ENCODE measurements around the gene TRAPPC12.

The TRAPPC12 gene

GRCh38 chr2:3424171-3424795, 44.8 kb downstream of the TRAPPC12 start:
- H3K27ac ChIP-seq (ENCODE audit: low read depth, low read length): no peak overlapping the region
- peak; percentile 34 for TF ChIP-seq CTCF (IDR thresholded peaks at IDR 0.05; ENCODE audit: low read depth, low read length, poor library complexity, severe bottlenecking)
- TF ChIP-seq EZH2phosphoT487 (IDR thresholded peaks at IDR 0.05; ENCODE audit: borderline replicate concordance, low read length): no peak
- H3K79me2 ChIP-seq (ENCODE audit: control insufficient read depth, low read length): no peaks in the 10 kb centered on the region
- H3F3A ChIP-seq (ENCODE audit: control insufficient read depth, insufficient read depth): peaks cover 3% of the 10 kb centered on the region; the same call in 1 of the 2 replicates
- H4K20me1 ChIP-seq (ENCODE audit: control insufficient read depth, insufficient read depth, low read depth, low read length): no peaks in the 10 kb centered on the region
- H3K9me2 ChIP-seq (replicated peaks; ENCODE audit: control insufficient read depth, low read length): no peaks in the 10 kb centered on the region
- H3K4me3 ChIP-seq (ENCODE audit: low read length): no peak overlapping the region
- H3K4me1 ChIP-seq (ENCODE audit: control insufficient read depth, low read length): peaks cover 32% of the 10 kb centered on the region
- H3K27me3 ChIP-seq (ENCODE audit: control insufficient read depth, low read length): no peaks in the 10 kb centered on the region
- no peak overlapping the region for H3K4me2 ChIP-seq (ENCODE audit: low read length)
- H3K9me3 ChIP-seq (ENCODE audit: control insufficient read depth, insufficient read depth, low read length): no peaks in the 10 kb centered on the region
- H3K36me3 ChIP-seq (ENCODE audit: control insufficient read depth, low read length): peaks cover 65% of the 10 kb centered on the region

GRCh38 chr2:3426615-3427014, 47.1 kb downstream of the TRAPPC12 start:
- no peak overlapping the region for H3K4me3 ChIP-seq (ENCODE audit: low read length)
- no peak overlapping the region for H3K4me2 ChIP-seq (ENCODE audit: low read length)
- peaks cover 20% of the 10 kb centered on the region for H3K4me1 ChIP-seq (ENCODE audit: control insufficient read depth, low read length)
- H3K9me3 ChIP-seq (ENCODE audit: control insufficient read depth, insufficient read depth, low read length): no peaks in the 10 kb centered on the region
- H3K36me3 ChIP-seq (ENCODE audit: control insufficient read depth, low read length): peaks cover 68% of the 10 kb centered on the region
- no peaks in the 10 kb centered on the region for H4K20me1 ChIP-seq (ENCODE audit: control insufficient read depth, insufficient read depth, low read depth, low read length)
- TF ChIP-seq EZH2phosphoT487 (IDR thresholded peaks at IDR 0.05; ENCODE audit: borderline replicate concordance, low read length) (no peak), CTCF (IDR thresholded peaks at IDR 0.05; ENCODE audit: low read depth, low read length, poor library complexity, severe bottlenecking) (no peak)
- H3K9me2 ChIP-seq (replicated peaks; ENCODE audit: control insufficient read depth, low read length): no peaks in the 10 kb centered on the region
- no peak overlapping the region for H3K27ac ChIP-seq (ENCODE audit: low read depth, low read length)
- H3K27me3 ChIP-seq (ENCODE audit: control insufficient read depth, low read length): no peaks in the 10 kb centered on the region
- H3K79me2 ChIP-seq (ENCODE audit: control insufficient read depth, low read length): no peaks in the 10 kb centered on the region
- peaks cover 3% of the 10 kb centered on the region; the same call in 1 of the 2 replicates for H3F3A ChIP-seq (ENCODE audit: control insufficient read depth, insufficient read depth)

GRCh38 chr2:3427272-3427671, 47.8 kb downstream of the TRAPPC12 start:
- TF ChIP-seq EZH2phosphoT487 (IDR thresholded peaks at IDR 0.05; ENCODE audit: borderline replicate concordance, low read length) (no peak), CTCF (IDR thresholded peaks at IDR 0.05; ENCODE audit: low read depth, low read length, poor library complexity, severe bottlenecking) (no peak)
- Histone ChIP-seq H3K9me3 (ENCODE audit: control insufficient read depth, insufficient read depth, low read length) (no peaks in the 10 kb centered on the region), H3K27ac (ENCODE audit: low read depth, low read length) (no peak overlapping the region), H3K4me3 (ENCODE audit: low read length) (no peak overlapping the region), H3F3A (ENCODE audit: control insufficient read depth, insufficient read depth) (peaks cover 3% of the 10 kb centered on the region; the same call in 1 of the 2 replicates), H3K4me2 (ENCODE audit: low read length) (no peak overlapping the region), H3K9me2 (replicated peaks; ENCODE audit: control insufficient read depth, low read length) (no peaks in the 10 kb centered on the region), H3K79me2 (ENCODE audit: control insufficient read depth, low read length) (no peaks in the 10 kb centered on the region), H3K4me1 (ENCODE audit: control insufficient read depth, low read length) (peaks cover 14% of the 10 kb centered on the region), H3K27me3 (ENCODE audit: control insufficient read depth, low read length) (no peaks in the 10 kb centered on the region), H3K36me3 (ENCODE audit: control insufficient read depth, low read length) (peaks cover 65% of the 10 kb centered on the region), H4K20me1 (ENCODE audit: control insufficient read depth, insufficient read depth, low read depth, low read length) (no peaks in the 10 kb centered on the region)
